Bronchial epithelial cell (primary cell): ENCODE data around the gene SHC1. TPM values are rescaled to one million over a fixed set of nuclear protein-coding genes. Genes with fewer than 3 reads are reported as not detected.

Experiments
- DNase-seq: peaks from one replicate; pipeline ENCODE4 v3.0.0-alpha.2; 2010; ENCODE audit warnings: low read depth
- FAIRE-seq: peaks from 2 replicates; lab custom pipeline; 2011; peaks lifted over from hg19 to GRCh38; lab: Jason Lieb, UNC
- H3K27me3 ChIP-seq: 2 replicates; pipeline ENCODE4 v1.5.1; 2011; ENCODE audit warnings: low read length; ENCODE audit not compliant: control insufficient read depth, insufficient read depth
- H3K36me3 ChIP-seq: 2 replicates; pipeline ENCODE4 v1.5.1; 2011; ENCODE audit warnings: low read length; ENCODE audit not compliant: control insufficient read depth, insufficient read depth
- H3K4me3 ChIP-seq: 2 replicates; pipeline ENCODE4 v1.5.1; 2011; ENCODE audit warnings: mild to moderate bottlenecking, low read depth, low read length, control low read depth
- CTCF ChIP-seq: IDR thresholded peaks from 2 replicates; pipeline ENCODE4 v1.5.1; 2011; ENCODE audit warnings: mild to moderate bottlenecking, moderate library complexity, low read length, control low read depth, inconsistent platforms; ENCODE audit not compliant: insufficient read depth, severe bottlenecking
- total RNA-seq: library from RNA; depleted of rRNA; stranded (reverse); fragments of >200 nt; gene quantifications from 2 replicates; pipeline ENCODE4 v1.2.1, GENCODE V29; 2014

Gene SHC1
- total RNA-seq, 1 donor from 2014 or later = 216 TPM

GRCh38 chr1:154945962-154946850, 24.3 kb downstream of the SHC1 start:
- no peak for TF ChIP-seq CTCF
- H3K4me3 ChIP-seq = no peak overlapping the region
- H3K36me3 ChIP-seq = no peaks in the 10 kb centered on the region
- no peak for FAIRE-seq
- H3K27me3 ChIP-seq = no peaks in the 10 kb centered on the region
- no peak for DNase-seq

GRCh38 chr1:154945160-154945961, 25.2 kb downstream of the SHC1 start:
- H3K36me3 ChIP-seq = no peaks in the 10 kb centered on the region
- no peaks in the 10 kb centered on the region for H3K27me3 ChIP-seq
- no peak overlapping the region for H3K4me3 ChIP-seq
- no peak for DNase-seq
- TF ChIP-seq CTCF = no peak
- no peak for FAIRE-seq

- Histone ChIP-seq H3K27me3 (no peaks in the 10 kb centered on the region), H3K36me3 (no peaks in the 10 kb centered on the region), H3K4me3 (no peak overlapping the region)
- FAIRE-seq (no peak), DNase-seq (no peak)
- no peak for TF ChIP-seq CTCF
These were observed 26.0 kb downstream of the SHC1 start for GRCh38 chr1:154944401-154945159.

- DNase-seq (peak; percentile 22), FAIRE-seq (no peak)
- H3K27me3 ChIP-seq = no peaks in the 10 kb centered on the region
- peak; percentile 96 for TF ChIP-seq CTCF
- H3K36me3 ChIP-seq = no peaks in the 10 kb centered on the region
- H3K4me3 ChIP-seq = no peak overlapping the region
These were observed 26.7 kb downstream of the SHC1 start for GRCh38 chr1:154943649-154944400.
